NCI-H146 treated with DMSO at 0.1 percent for 48 hours (cell line): ENCODE measurements around the gene MMS22L.

ENCODE experiments used
- DNase-seq: peaks from one replicate; lab custom pipeline; 2025; ENCODE audit not compliant: unreplicated experiment; lab: John Stamatoyannopoulos, UW

Gene MMS22L

DNA sequence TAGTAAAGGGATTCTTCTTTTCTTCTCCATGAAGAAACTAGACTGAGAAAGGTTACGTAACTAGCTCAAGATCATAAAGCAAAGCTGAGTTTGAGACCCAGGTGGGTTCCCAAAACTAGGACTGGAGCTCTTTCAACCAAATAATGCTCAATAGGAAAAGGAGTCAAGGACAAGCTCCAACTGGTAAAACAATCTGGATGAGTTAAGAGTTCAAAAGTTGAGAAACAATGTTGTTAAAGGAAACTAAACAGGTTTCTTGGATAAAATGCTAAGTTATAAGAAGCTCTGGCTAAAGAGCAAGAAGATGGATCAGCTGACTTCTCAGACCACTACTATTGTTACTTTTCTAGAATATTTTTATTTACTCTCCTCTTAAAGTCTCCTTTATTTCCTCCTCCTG is 137.3 kb downstream of the MMS22L start:
- DNase-seq: no peak

DNA sequence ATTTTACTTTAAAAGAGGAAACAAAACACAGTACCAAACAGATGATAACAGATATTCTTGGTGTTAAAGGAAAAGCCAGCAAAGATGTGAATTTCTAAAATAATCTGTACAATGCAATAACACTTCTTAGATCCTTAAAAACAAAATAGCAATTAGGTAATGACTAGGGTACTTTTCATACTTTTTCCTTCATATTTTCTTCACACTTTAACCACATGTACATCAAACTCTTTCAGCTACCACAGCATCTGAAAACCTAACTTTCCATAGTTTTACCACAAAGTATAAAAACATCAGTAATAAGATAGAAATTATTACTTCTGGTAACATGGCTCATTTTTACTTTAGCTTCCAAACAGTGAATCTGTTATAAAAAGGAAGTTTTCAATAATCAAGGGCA is 141.3 kb downstream of the MMS22L start:
- no peak for DNase-seq

DNA sequence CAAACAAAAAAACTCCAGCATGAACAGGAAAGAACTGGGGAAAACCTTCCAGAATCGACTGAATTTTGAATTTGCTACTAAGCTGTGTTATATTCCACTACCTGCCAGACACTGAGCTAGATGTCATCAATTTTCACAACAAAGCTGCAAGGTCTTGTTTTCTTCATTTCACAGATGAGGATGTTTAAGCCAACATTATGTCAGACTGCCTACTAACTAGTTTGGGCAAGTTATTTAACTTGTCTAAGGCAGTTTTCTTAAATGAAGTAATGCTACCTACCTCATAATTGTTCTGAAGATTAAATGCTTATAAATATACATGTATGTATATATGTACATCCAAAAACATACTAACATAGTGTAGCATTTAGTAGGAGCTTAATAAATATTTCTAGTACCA is 144.4 kb downstream of the MMS22L start:
- no peak for DNase-seq

- DNase-seq: no peak
Measured at GRCh38 chr6:97136626-97137358, 146.2 kb downstream of the MMS22L start.

DNA sequence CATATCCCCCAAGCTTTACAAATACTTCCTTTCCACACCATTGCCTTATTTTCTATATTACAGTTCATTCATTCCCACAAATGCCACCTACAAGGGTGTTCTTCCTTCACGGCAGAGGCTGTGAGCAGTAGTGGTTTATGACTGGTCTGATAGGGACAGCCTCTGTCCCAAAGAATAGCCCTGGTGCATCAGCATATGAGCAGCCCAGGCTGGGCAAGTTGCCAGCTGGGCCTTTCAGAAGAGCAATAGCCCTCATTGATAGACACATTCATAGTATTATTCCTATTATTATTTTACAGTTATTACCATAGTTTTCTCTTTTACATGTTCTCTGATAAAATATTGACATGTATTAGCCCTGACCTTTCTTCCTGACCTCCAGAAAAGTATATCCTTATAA is 149.9 kb downstream of the MMS22L start:
- DNase-seq: peak; percentile 9

- DNase-seq: no peak
Measured at GRCh38 chr6:97129106-97129505, 153.9 kb downstream of the MMS22L start.

GRCh38 chr6:97128507-97128906 is 154.5 kb downstream of the MMS22L start:
- no peak for DNase-seq

DNA sequence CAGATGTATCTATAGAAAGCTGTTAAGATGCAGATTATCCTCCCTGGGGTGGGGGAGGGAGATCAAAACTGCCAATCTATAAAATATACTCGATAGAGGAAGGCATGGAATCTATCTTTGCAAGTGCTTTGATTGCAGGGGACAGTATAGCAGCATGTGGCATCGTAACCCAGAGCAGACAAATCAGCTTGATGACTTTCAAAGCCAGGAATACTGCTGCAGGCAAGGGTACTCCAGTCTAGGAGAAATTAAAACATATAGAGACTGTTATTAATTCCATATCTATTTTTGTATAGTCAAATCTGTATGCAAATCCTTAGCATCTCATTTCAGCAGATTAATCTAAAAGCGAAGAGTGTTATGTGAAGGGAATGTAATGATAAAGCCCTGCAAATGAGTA is 159.4 kb downstream of the MMS22L start:
- DNase-seq: no peak

DNA sequence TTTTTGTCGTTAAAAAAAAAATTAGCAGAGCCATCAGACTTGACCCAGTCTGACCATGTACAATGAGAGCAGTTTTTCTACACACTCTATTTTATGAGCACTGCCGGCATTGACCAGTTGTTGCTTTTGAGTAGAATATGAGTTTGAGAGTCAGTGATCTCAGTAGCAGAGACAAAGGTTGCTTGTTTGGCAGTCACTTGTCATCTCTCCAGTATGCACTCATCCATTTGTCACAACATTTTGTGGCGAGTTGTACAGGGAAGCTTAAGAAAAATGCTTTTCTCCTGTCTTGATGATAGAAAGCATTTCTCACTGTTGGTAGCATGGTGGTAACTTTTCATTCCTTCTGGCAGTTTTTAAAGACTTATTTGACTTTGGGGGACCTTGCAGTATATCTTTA is 159.9 kb downstream of the MMS22L start:
- DNase-seq: no peak

DNA sequence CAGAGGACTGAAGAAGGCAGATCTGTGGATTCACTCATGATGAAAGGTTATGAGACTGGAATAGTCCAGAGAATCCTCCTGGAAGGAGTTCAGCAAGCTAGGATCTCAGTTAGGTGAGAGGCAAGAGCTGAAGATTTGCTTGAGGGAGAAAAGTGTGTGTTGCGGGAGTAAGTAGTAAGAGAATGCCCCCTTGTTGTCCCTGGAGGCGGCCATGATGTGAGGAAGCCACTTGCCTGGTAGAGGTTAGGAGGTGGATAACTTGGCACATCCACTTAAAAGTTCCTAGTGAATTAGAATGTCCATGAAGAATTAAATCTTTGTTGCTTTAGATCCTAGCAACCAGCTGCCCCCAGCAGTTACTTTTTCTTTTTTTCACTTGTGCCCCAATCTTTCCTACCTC is 162.5 kb downstream of the MMS22L start:
- DNase-seq: no peak

GRCh38 chr6:97114645-97115044 is 168.4 kb downstream of the MMS22L start:
- DNase-seq: no peak

DNA sequence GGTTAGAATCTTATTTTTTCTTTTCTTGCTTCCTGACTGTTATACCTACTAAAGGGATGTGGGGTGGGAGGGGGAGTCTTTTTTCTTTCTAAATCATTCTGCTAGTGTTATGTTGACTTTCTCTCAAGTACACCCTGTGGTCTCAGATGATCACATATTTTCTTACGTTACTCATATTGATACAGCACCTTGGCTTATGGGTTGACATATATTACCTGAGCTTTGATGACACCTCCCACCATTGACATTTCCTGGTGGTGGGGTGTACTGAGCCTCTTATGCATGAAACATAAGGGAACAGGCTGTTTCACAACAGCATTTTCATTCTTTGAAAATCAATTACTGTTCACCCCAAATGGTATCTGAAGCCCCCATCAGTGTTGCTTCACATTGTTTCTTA is 169.8 kb downstream of the MMS22L start:
- DNase-seq: no peak

GRCh38 chr6:97111243-97111642 is 171.8 kb downstream of the MMS22L start:
- DNase-seq: no peak

GRCh38 chr6:97110626-97111025 is 172.4 kb downstream of the MMS22L start:
- DNase-seq: no peak

DNA sequence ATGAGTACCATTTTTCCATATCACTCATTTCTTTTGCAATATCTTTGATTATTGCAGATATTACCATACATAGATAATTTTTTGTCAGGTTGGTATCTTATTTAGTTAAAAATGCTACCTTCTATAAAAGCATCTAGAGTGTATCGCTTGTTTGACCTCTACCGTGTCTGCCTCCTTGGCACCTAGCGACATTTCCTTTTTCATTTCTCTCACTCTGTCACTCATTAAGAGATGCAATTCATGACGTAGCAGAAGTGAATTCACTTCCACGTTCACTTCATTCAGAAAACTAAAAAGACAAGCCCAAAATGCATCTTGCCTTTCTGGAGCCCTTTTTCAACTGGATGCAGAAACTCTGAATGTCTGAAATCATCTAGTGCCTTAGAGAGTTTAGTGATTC is 172.9 kb downstream of the MMS22L start:
- DNase-seq: no peak

DNA sequence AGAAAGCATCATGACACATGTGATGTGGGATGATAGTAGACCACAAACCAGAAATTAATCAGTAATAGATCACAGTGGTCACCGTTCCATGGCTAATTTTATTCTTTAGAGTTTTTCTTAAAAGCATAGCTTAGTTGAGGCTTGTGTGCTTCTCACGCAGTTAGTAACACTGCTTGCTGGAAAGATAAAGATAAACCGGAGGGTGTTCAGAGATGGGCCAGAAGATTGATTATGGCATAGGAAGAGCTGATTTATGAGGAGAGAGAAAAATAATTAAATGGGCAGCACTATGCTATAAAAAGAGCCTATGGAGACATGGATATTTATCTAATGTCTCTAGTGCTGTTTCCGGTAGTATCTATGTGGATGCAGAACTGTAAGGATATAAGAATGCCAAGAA is 173.6 kb downstream of the MMS22L start:
- DNase-seq: no peak

GRCh38 chr6:97102145-97102790 is 180.7 kb downstream of the MMS22L start:
- DNase-seq: no peak

GRCh38 chr6:97100696-97101095 is 182.3 kb downstream of the MMS22L start:
- no peak for DNase-seq

GRCh38 chr6:97097068-97098047 is 185.7 kb downstream of the MMS22L start:
- no peak for DNase-seq

DNA sequence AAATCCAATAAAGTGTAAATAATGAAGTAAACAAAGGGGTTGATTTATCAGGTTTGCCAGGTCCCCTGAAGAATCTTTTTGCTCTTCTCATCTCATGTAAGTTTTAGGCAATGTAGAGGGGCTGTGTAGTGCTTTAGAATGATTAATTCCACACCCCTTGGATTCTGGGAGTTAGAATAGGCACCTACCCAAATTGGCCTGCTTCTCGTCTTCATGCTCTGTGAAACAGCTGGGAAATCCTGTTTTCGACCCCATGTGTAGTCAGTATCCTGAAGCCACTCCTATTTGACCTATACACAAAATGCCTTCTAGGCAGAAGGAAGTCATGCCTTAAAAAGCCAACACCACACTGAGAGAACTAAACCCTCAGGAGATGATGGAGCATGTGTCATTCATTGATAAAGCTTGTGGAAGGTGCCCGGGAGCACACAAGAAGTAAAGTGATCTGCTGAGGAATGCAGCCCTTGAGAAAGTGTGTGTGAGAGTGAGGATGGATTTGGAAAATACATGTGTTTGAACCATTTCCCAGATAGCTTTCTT is 187.6 kb downstream of the MMS22L start:
- DNase-seq: no peak

- no peak for DNase-seq
Measured at GRCh38 chr6:97094376-97094775, 188.6 kb downstream of the MMS22L start.
